ENCODE results near the gene C10orf95.

- TF ChIP-seq CTCF (IDR thresholded peaks at IDR 0.05; ENCODE audit: extremely low read depth in 1 of 2, insufficient read depth in 1 of 2, low read depth in 1 of 2, low read length in 2 of 2) = no peak
- TF ChIP-seq POLR2A (IDR thresholded peaks at IDR 0.05; ENCODE audit: low read depth, low read length) = no peak
- no peak for TF ChIP-seq MYC (IDR thresholded peaks at IDR 0.05; ENCODE audit: low read depth, low read length)
- TF ChIP-seq EZH2 (IDR thresholded peaks at IDR 0.05; ENCODE audit: borderline replicate concordance, low read depth, low read length, severe bottlenecking) = no peak
Measured at GRCh38 chr10:102433619-102434046, 17.7 kb downstream of the C10orf95 start.
